ENCODE measurements around the gene CDH23. TPM values are rescaled to one million over a fixed set of nuclear protein-coding genes. Genes with fewer than 3 reads are reported as not detected.

Gene CDH23
- total and polyA plus RNA-seq, 2 donors (not counting 1 experiment from before 2014, with no cell fraction given), result 0.01 to 0.17 TPM

GRCh38 chr10:71424496-71425194 lies 27.9 kb downstream of the CDH23 start:
- H3K27me3 ChIP-seq (ENCODE audit: control insufficient read depth, insufficient read depth, low read length), result no peaks in the 10 kb centered on the region

GRCh38 chr10:71426058-71426605 lies 29.4 kb downstream of the CDH23 start:
- Histone ChIP-seq H3K4me3 (replicated peaks in 1 of 4; ENCODE audit: control extremely low read depth in 1 of 4, insufficient read depth in 1 of 4, low read depth in 3 of 4, low read length in 4 of 4) (no peak overlapping the region), H3K9ac (ENCODE audit: insufficient read depth, low read length) (no peak overlapping the region), H3K4me1 (ENCODE audit: control insufficient read depth, extremely low read depth, insufficient read depth, low read length) (no peaks in the 10 kb centered on the region), H4K20me1 (ENCODE audit: control insufficient read depth, extremely low read depth, insufficient read depth, low read length) (no peaks in the 10 kb centered on the region), H2AFZ (ENCODE audit: low read length) (no peak overlapping the region), H3K27me3 (ENCODE audit: control insufficient read depth, insufficient read depth, low read length) (no peaks in the 10 kb centered on the region), H3K79me2 (ENCODE audit: control insufficient read depth, insufficient read depth, low read length) (no peaks in the 10 kb centered on the region), H3K4me2 (ENCODE audit: extremely low read depth, insufficient read depth, low read length) (no peak overlapping the region), H3K9me3 (ENCODE audit: control insufficient read depth, insufficient read depth, low read depth, low read length) (no peaks in the 10 kb centered on the region), H3K27ac (ENCODE audit: insufficient read depth, low read length) (no peak overlapping the region), H3K36me3 (ENCODE audit: control insufficient read depth, insufficient read depth, low read length) (no peaks in the 10 kb centered on the region)
- no peak for DNase-seq (ENCODE audit: low read depth in 2 of 2)
- TF ChIP-seq CTCF (conservative IDR thresholded peaks at IDR 0.05 in 1 of 2, IDR thresholded peaks at IDR 0.05 in 1 of 2; ENCODE audit: low read depth in 1 of 2, low read length in 2 of 2) (no peak), EZH2 (IDR thresholded peaks at IDR 0.05; ENCODE audit: low read length, missing control alignments) (no peak)

More at GRCh38 chr10:71424496-71425194, 27.9 kb downstream of the CDH23 start:
- Histone ChIP-seq H3K4me1 (ENCODE audit: control insufficient read depth, extremely low read depth, insufficient read depth, low read length) (no peaks in the 10 kb centered on the region), H3K9ac (ENCODE audit: insufficient read depth, low read length) (no peak overlapping the region), H3K36me3 (ENCODE audit: control insufficient read depth, insufficient read depth, low read length) (no peaks in the 10 kb centered on the region), H3K79me2 (ENCODE audit: control insufficient read depth, insufficient read depth, low read length) (no peaks in the 10 kb centered on the region), H3K4me2 (ENCODE audit: extremely low read depth, insufficient read depth, low read length) (no peak overlapping the region), H3K9me3 (ENCODE audit: control insufficient read depth, insufficient read depth, low read depth, low read length) (no peaks in the 10 kb centered on the region), H2AFZ (ENCODE audit: low read length) (no peak overlapping the region), H4K20me1 (ENCODE audit: control insufficient read depth, extremely low read depth, insufficient read depth, low read length) (no peaks in the 10 kb centered on the region), H3K4me3 (replicated peaks in 1 of 4; ENCODE audit: control extremely low read depth in 1 of 4, insufficient read depth in 1 of 4, low read depth in 3 of 4, low read length in 4 of 4) (no peak overlapping the region), H3K27ac (ENCODE audit: insufficient read depth, low read length) (no peak overlapping the region)
- no peak for TF ChIP-seq CTCF (conservative IDR thresholded peaks at IDR 0.05 in 1 of 2, IDR thresholded peaks at IDR 0.05 in 1 of 2; ENCODE audit: low read depth in 1 of 2, low read length in 2 of 2)
- TF ChIP-seq EZH2 (IDR thresholded peaks at IDR 0.05; ENCODE audit: low read length, missing control alignments), result no peak
- no peak for DNase-seq (ENCODE audit: low read depth in 2 of 2)

- Histone ChIP-seq H2AFZ (ENCODE audit: low read length) (no peak overlapping the region), H3K4me1 (ENCODE audit: control insufficient read depth, extremely low read depth, insufficient read depth, low read length) (no peaks in the 10 kb centered on the region), H4K20me1 (ENCODE audit: control insufficient read depth, extremely low read depth, insufficient read depth, low read length) (no peaks in the 10 kb centered on the region), H3K27ac (ENCODE audit: insufficient read depth, low read length) (no peak overlapping the region), H3K27me3 (ENCODE audit: control insufficient read depth, insufficient read depth, low read length) (no peaks in the 10 kb centered on the region), H3K9ac (ENCODE audit: insufficient read depth, low read length) (no peak overlapping the region), H3K4me3 (replicated peaks in 1 of 4; ENCODE audit: control extremely low read depth in 1 of 4, insufficient read depth in 1 of 4, low read depth in 3 of 4, low read length in 4 of 4) (no peak overlapping the region), H3K9me3 (ENCODE audit: control insufficient read depth, insufficient read depth, low read depth, low read length) (no peaks in the 10 kb centered on the region), H3K36me3 (ENCODE audit: control insufficient read depth, insufficient read depth, low read length) (no peaks in the 10 kb centered on the region), H3K79me2 (ENCODE audit: control insufficient read depth, insufficient read depth, low read length) (no peaks in the 10 kb centered on the region), H3K4me2 (ENCODE audit: extremely low read depth, insufficient read depth, low read length) (no peak overlapping the region)
- DNase-seq (ENCODE audit: low read depth in 2 of 2), result no peak
- TF ChIP-seq EZH2 (IDR thresholded peaks at IDR 0.05; ENCODE audit: low read length, missing control alignments) (no peak), CTCF (conservative IDR thresholded peaks at IDR 0.05 in 1 of 2, IDR thresholded peaks at IDR 0.05 in 1 of 2; ENCODE audit: low read depth in 1 of 2, low read length in 2 of 2) (no peak)
Measured at GRCh38 chr10:71427246-71427645, 30.5 kb downstream of the CDH23 start.

All from fibroblast of lung (primary cell).